Neutrophil (primary cell): ENCODE results near the gene SUPT3H.

Experiments used
- H3K27ac ChIP-seq: fragments of 200-600 bp; sonication (generic); 2 replicates; pipeline ENCODE4 v1.5.1; 2016; ENCODE audit warnings: mild to moderate bottlenecking, moderate library complexity
- H3K27me3 ChIP-seq: fragments of 200-600 bp; sonication (generic); 2 replicates; pipeline ENCODE4 v1.6.0; 2016; ENCODE audit warnings: mild to moderate bottlenecking
- H3K36me3 ChIP-seq: fragments of 200-600 bp; sonication (generic); 2 replicates; pipeline ENCODE4 v1.5.1; 2017
- H3K4me1 ChIP-seq, 2 experiments: fragments of 200-600 bp in 1 of 2; sonication (generic) in 1 of 2; 1 replicate in 1 of 2; 2 replicates in 1 of 2; pipeline versions ENCODE4 v1.5.1 to v1.6.1; 2013 to 2016; ENCODE audit warnings: low read depth in 1 of 2, low read length in 1 of 2, mild to moderate bottlenecking in 1 of 2, moderate library complexity in 1 of 2; ENCODE audit not compliant: control insufficient read depth in 1 of 2, insufficient read depth in 1 of 2
- H3K4me3 ChIP-seq, 2 experiments: fragments of 200-600 bp in 1 of 2; sonication (generic) in 1 of 2; 1 replicate in 1 of 2; 2 replicates in 1 of 2; pipeline ENCODE4 v1.5.1; 2013 to 2016; ENCODE audit warnings: low read depth in 1 of 2, low read length in 1 of 2, mild to moderate bottlenecking in 1 of 2, moderate library complexity in 1 of 2
- H3K9me3 ChIP-seq: fragments of 200-600 bp; sonication (generic); 2 replicates; pipeline ENCODE4 v1.5.1; 2016
- CTCF ChIP-seq: fragments of 200-600 bp; sonication (generic); IDR thresholded peaks from 2 replicates; pipeline ENCODE4 v1.5.1; 2016; ENCODE audit warnings: antibody characterized with exemption

Gene SUPT3H

GRCh38 chr6:45377554-45378333 is at the start of gene SUPT3H:
SUPT3H (minus strand) TSS chr6:45377934.
- Histone ChIP-seq H3K4me3 (peak within 1 kb of the TSS; percentile 81 to 99), H3K9me3 (no peaks in the 10 kb centered on the region), H3K27me3 (no peaks in the 10 kb centered on the region), H3K4me1 (peaks cover 15 to 17% of the 10 kb centered on the region in 2 experiments), H3K27ac (peak within 1 kb of the TSS; percentile 85), H3K36me3 (no peaks in the 10 kb centered on the region)
- TF ChIP-seq CTCF = peak; percentile 58

GRCh38 chr6:45426251-45426650 is 48.5 kb upstream of the SUPT3H start:
- H3K4me1 ChIP-seq = peaks cover 29 to 35% of the 10 kb centered on the region in 2 experiments
- no peaks in the 10 kb centered on the region for H3K9me3 ChIP-seq
- H3K27me3 ChIP-seq = no peaks in the 10 kb centered on the region
- H3K4me3 ChIP-seq = no peak overlapping the region
- no peak for TF ChIP-seq CTCF
- no peaks in the 10 kb centered on the region for H3K36me3 ChIP-seq
- H3K27ac ChIP-seq = no peak overlapping the region

- Histone ChIP-seq H3K4me1 (peaks cover 47 to 53% of the 10 kb centered on the region in 2 experiments), H3K36me3 (no peaks in the 10 kb centered on the region), H3K9me3 (no peaks in the 10 kb centered on the region), H3K4me3 (peak overlapping the region; percentile 73 to 84), H3K27ac (peak overlapping the region; percentile 87), H3K27me3 (peaks cover 17% of the 10 kb centered on the region)
- TF ChIP-seq CTCF = no peak
These were observed 46.7 kb upstream of the SUPT3H start for GRCh38 chr6:45424451-45424861.

DNA sequence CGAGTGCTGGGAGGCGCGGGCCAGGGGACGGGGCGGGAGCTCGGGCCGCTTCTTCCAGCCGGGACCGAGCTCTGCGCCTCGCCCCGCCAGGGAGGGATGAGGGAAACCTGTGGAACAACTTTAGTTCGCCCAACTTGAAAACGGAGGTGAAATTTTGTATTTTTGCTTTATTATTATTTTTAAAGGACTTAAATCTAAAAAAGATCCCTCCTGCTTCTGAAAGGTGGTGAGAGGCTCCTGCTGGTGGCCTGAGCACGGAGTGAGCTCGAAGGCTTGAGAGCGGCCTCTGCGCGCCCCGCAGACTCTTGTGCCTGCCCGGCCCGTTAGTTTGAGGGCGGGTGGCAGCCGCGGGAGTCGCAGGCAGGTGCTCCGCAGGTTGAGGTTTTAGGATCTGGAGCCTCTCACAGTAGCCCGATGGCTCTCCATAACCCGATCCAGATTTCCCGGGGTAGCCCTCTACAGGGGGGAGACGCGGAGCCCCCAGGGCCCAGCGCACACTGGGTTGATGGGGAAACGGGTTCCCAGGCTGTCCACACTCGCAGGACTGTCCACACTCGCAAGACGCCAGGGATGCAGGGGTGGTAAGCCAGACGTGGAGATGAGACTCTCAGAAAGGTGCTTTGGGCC is 46.2 kb upstream of the SUPT3H start:
- Histone ChIP-seq H3K9me3 (no peaks in the 10 kb centered on the region), H3K4me3 (peak overlapping the region; percentile 73 to 84), H3K27ac (peak overlapping the region; percentile 87), H3K27me3 (peaks cover 22% of the 10 kb centered on the region), H3K4me1 (peaks cover 49 to 50% of the 10 kb centered on the region in 2 experiments), H3K36me3 (no peaks in the 10 kb centered on the region)
- no peak for TF ChIP-seq CTCF

GRCh38 chr6:45423111-45423823 is 45.5 kb upstream of the SUPT3H start:
- Histone ChIP-seq H3K27ac (peak overlapping the region; percentile 87), H3K9me3 (no peaks in the 10 kb centered on the region), H3K36me3 (no peaks in the 10 kb centered on the region), H3K4me1 (peaks cover 48 to 49% of the 10 kb centered on the region in 2 experiments), H3K4me3 (peak overlapping the region; percentile 73 to 84), H3K27me3 (peaks cover 23% of the 10 kb centered on the region)
- no peak for TF ChIP-seq CTCF
